HG02798 (cell line): Measurements from ENCODE around the gene FLRT1.
A peak's percentile ranks its signal among the peaks of the same experiment; 100 is the strongest.
"Not testable (repeated sequence)": the region's sequence is repeated elsewhere in the genome, so short reads cannot be mapped to it uniquely, and the experiment has no call there.

Experiments
- ATAC-seq: cut with Tn5 transposase; IDR thresholded peaks from one replicate; pipeline ENCODE4 v1.9.1; 2021; ENCODE audit warnings: mild to moderate bottlenecking; ENCODE audit not compliant: unreplicated experiment, poor library complexity

Gene FLRT1

GRCh38 chr11:64042301-64042700, 6.6 kb downstream of the FLRT1 start:
- ATAC-seq: no peak

GRCh38 chr11:64043545-64043944, 7.8 kb downstream of the FLRT1 start:
- no peak for ATAC-seq

- ATAC-seq: no peak
Measured at GRCh38 chr11:64044730-64045393, 9.1 kb downstream of the FLRT1 start.

GRCh38 chr11:64045700-64046099, 10.0 kb downstream of the FLRT1 start:
- no peak for ATAC-seq

GRCh38 chr11:64047373-64047772, 11.6 kb downstream of the FLRT1 start:
- ATAC-seq: not testable (repeated sequence)

- no peak for ATAC-seq
Measured at GRCh38 chr11:64048042-64048854, 12.5 kb downstream of the FLRT1 start.

- ATAC-seq: no peak
Measured at GRCh38 chr11:64049509-64049908, 13.8 kb downstream of the FLRT1 start.

GRCh38 chr11:64051297-64051696, 15.6 kb downstream of the FLRT1 start:
- ATAC-seq: no peak

GRCh38 chr11:64052436-64052835, 16.7 kb downstream of the FLRT1 start:
- no peak for ATAC-seq

GRCh38 chr11:64052938-64053622, 17.3 kb downstream of the FLRT1 start:
- no peak for ATAC-seq

GRCh38 chr11:64053699-64054098, 18.0 kb downstream of the FLRT1 start:
- ATAC-seq: no peak

- ATAC-seq: no peak
Measured at GRCh38 chr11:64055077-64055476, 19.3 kb downstream of the FLRT1 start.

- ATAC-seq: no peak
Measured at GRCh38 chr11:64056213-64056785, 20.6 kb downstream of the FLRT1 start.

GRCh38 chr11:64056861-64057260, 21.1 kb downstream of the FLRT1 start:
- ATAC-seq: no peak

GRCh38 chr11:64057890-64058289, 22.2 kb downstream of the FLRT1 start:
- ATAC-seq: no peak

GRCh38 chr11:64058494-64058893, 22.8 kb downstream of the FLRT1 start:
- no peak for ATAC-seq

GRCh38 chr11:64059339-64060140, 23.8 kb downstream of the FLRT1 start:
- no peak for ATAC-seq

GRCh38 chr11:64060263-64060860, 24.6 kb downstream of the FLRT1 start:
- no peak for ATAC-seq

- ATAC-seq: peak; percentile 53
Measured at GRCh38 chr11:64060861-64061444, 25.2 kb downstream of the FLRT1 start.
